H1 (cell line): ENCODE data around the gene SLC20A1. TPM values are rescaled to one million over a fixed set of nuclear protein-coding genes. Genes with fewer than 3 reads are reported as not detected.

Experiments
- CTCF ChIA-PET: fragments of 300-600 bp; sonication (Branson Sonifier 250); formaldehyde crosslinking; loops from one replicate; lab custom pipeline; 2021; ENCODE audit not compliant: partially characterized antibody; lab: Charles Lee
- POLR2A ChIA-PET: fragments of 300-600 bp; sonication (Branson Sonifier 250); formaldehyde crosslinking; loops from one replicate; lab custom pipeline; 2021; ENCODE audit warnings: inconsistent platforms; ENCODE audit not compliant: partially characterized antibody; lab: Charles Lee
- DNase-seq, 2 experiments: peaks; one replicate each; pipeline versions ENCODE4 v3.0.0 to v3.0.0-alpha.2; 2010 to 2022; ENCODE audit warnings: low spot score in 2 of 2, low read depth in 1 of 2, mixed read lengths in 1 of 2
- FAIRE-seq: peaks from 2 replicates; lab custom pipeline; 2011; peaks lifted over from hg19 to GRCh38; lab: Jason Lieb, UNC
- H2AFZ ChIP-seq: 2 replicates; pipeline ENCODE4 v1.8.1; 2012; ENCODE audit warnings: low read length, inconsistent platforms
- H2AK5ac ChIP-seq: 2 replicates; pipeline ENCODE4 v1.6.1; 2013; ENCODE audit warnings: low read depth, low read length
- H2BK120ac ChIP-seq: replicated peaks from 2 replicates; pipeline ENCODE3; 2013; ENCODE audit warnings: low read depth, low read length, inconsistent platforms
- H2BK12ac ChIP-seq: 2 replicates; pipeline ENCODE4 v1.6.1; 2013; ENCODE audit warnings: low read depth, low read length
- H2BK15ac ChIP-seq: 2 replicates; pipeline ENCODE4 v1.6.1; 2013; ENCODE audit warnings: low read length
- H2BK20ac ChIP-seq: 2 replicates; pipeline ENCODE4 v1.6.1; 2013; ENCODE audit warnings: low read length
- H2BK5ac ChIP-seq: 2 replicates; pipeline ENCODE4 v1.6.1; 2013; ENCODE audit warnings: low read depth, low read length
- H3K14ac ChIP-seq: 2 replicates; pipeline ENCODE4 v1.6.1; 2013; ENCODE audit warnings: inconsistent platforms; ENCODE audit not compliant: insufficient read length
- H3K18ac ChIP-seq: 2 replicates; pipeline ENCODE4 v1.6.1; 2013; ENCODE audit warnings: low read length; ENCODE audit errors: extremely low read depth
- H3K23ac ChIP-seq: 2 replicates; pipeline ENCODE4 v1.6.1; 2013; ENCODE audit warnings: inconsistent platforms; ENCODE audit not compliant: insufficient read length
- H3K23me2 ChIP-seq: 2 replicates; pipeline ENCODE4 v1.6.1; 2013; ENCODE audit warnings: low read depth, low read length
- H3K27ac ChIP-seq: 2 replicates; pipeline ENCODE4 v1.6.1; 2011; ENCODE audit warnings: low read depth, low read length, inconsistent platforms
- H3K27me3 ChIP-seq, 4 experiments: replicated peaks in 1 of 4; 1 replicate in 1 of 4; 2 replicates in 3 of 4; pipeline versions ENCODE4 v1.6.1 to v1.8.1; 2011 to 2013; ENCODE audit warnings: low read length in 3 of 4, mild to moderate bottlenecking in 3 of 4, inconsistent platforms in 2 of 4, mixed read lengths in 2 of 4, moderate library complexity in 1 of 4; ENCODE audit not compliant: control insufficient read depth in 3 of 4, insufficient read depth in 3 of 4; ENCODE audit errors: extremely low read depth in 1 of 4
- H3K36me3 ChIP-seq, 4 experiments: 2 replicates each; pipeline versions ENCODE4 v1.6.1 to v1.8.1; 2011 to 2013; ENCODE audit warnings: mild to moderate bottlenecking in 4 of 4, low read length in 3 of 4, moderate library complexity in 2 of 4, control low read depth in 1 of 4, inconsistent platforms in 1 of 4; ENCODE audit not compliant: insufficient read depth in 4 of 4, control insufficient read depth in 2 of 4
- H3K4ac ChIP-seq: replicated peaks from 2 replicates; pipeline ENCODE3; 2013; ENCODE audit warnings: low read length, low read depth, mixed read lengths, inconsistent platforms; ENCODE audit not compliant: insufficient read length
- H3K4me1 ChIP-seq, 4 experiments: replicated peaks in 1 of 4; 1 replicate in 1 of 4; 2 replicates in 3 of 4; pipeline versions ENCODE4 v1.6.1 to v1.8.1; 2011 to 2013; ENCODE audit warnings: low read length in 3 of 4, inconsistent platforms in 2 of 4, mixed read lengths in 1 of 4; ENCODE audit not compliant: insufficient read depth in 4 of 4, control insufficient read depth in 3 of 4
- H3K4me2 ChIP-seq, 2 experiments: 2 replicates each; pipeline versions ENCODE4 v1.6.1 to v1.8.1; 2011 to 2013; ENCODE audit warnings: low read depth in 2 of 2, low read length in 2 of 2, control low read depth in 1 of 2, inconsistent platforms in 1 of 2, mild to moderate bottlenecking in 1 of 2; ENCODE audit not compliant: insufficient read depth in 1 of 2
- H3K4me3 ChIP-seq, 4 experiments: fragments of 200-600, 300-600 bp in 1 of 4; sonication (generic), shearing (Covaris generic), sonication (Bioruptor Twin) in 1 of 4; 2 replicates each; pipeline versions ENCODE4 v1.5.1 to v1.8.1; 2011 to 2016; ENCODE audit warnings: low read length in 4 of 4, low read depth in 3 of 4, control low read depth in 2 of 4, inconsistent platforms in 2 of 4, mild to moderate bottlenecking in 2 of 4, mixed read lengths in 1 of 4, moderate library complexity in 1 of 4; ENCODE audit not compliant: insufficient read depth in 2 of 4; ENCODE audit errors: extremely low read depth in 1 of 4
- H3K56ac ChIP-seq: replicated peaks from 2 replicates; pipeline ENCODE3; 2013; ENCODE audit warnings: low read depth, mild to moderate bottlenecking, mixed read lengths, low read length, inconsistent platforms; ENCODE audit not compliant: insufficient read length
- H3K79me1 ChIP-seq: 2 replicates; pipeline ENCODE4 v1.6.1; 2013; ENCODE audit warnings: low read depth, low read length, control low read depth
- H3K79me2 ChIP-seq, 2 experiments: 2 replicates each; pipeline versions ENCODE4 v1.6.1 to v1.8.1; 2012 to 2013; ENCODE audit warnings: low read length in 2 of 2, mild to moderate bottlenecking in 2 of 2, inconsistent platforms in 1 of 2; ENCODE audit not compliant: insufficient read depth in 2 of 2, control insufficient read depth in 1 of 2
- H3K9ac ChIP-seq, 4 experiments: replicated peaks in 1 of 4; 1 replicate in 1 of 4; 2 replicates in 3 of 4; pipeline versions ENCODE4 v1.6.1 to v1.8.1; 2011 to 2013; ENCODE audit warnings: low read depth in 3 of 4, low read length in 3 of 4, control low read depth in 2 of 4, mild to moderate bottlenecking in 2 of 4, moderate library complexity in 2 of 4, inconsistent platforms in 1 of 4; ENCODE audit errors: extremely low read depth in 1 of 4
- H3K9me3 ChIP-seq, 2 experiments: 2 replicates each; pipeline versions ENCODE4 v1.6.1 to v1.8.1; 2012 to 2013; ENCODE audit warnings: mild to moderate bottlenecking in 2 of 2, moderate library complexity in 2 of 2, control low read depth in 1 of 2, inconsistent platforms in 1 of 2, low read depth in 1 of 2, low read length in 1 of 2, mixed read lengths in 1 of 2; ENCODE audit not compliant: insufficient read depth in 2 of 2
- H4K20me1 ChIP-seq, 2 experiments: replicated peaks in 1 of 2; 2 replicates each; pipeline versions ENCODE3 to v1.8.1; 2011 to 2013; ENCODE audit warnings: inconsistent platforms in 2 of 2, low read length in 2 of 2, mild to moderate bottlenecking in 1 of 2; ENCODE audit not compliant: insufficient read depth in 2 of 2, control insufficient read depth in 1 of 2
- H4K5ac ChIP-seq: 2 replicates; pipeline ENCODE4 v1.6.1; 2013; ENCODE audit warnings: low read length, low read depth, mixed read lengths, inconsistent platforms; ENCODE audit not compliant: insufficient read length
- H4K8ac ChIP-seq: 2 replicates; pipeline ENCODE4 v1.8.0; 2013; ENCODE audit warnings: mild to moderate bottlenecking, moderate library complexity, low read length, inconsistent platforms; ENCODE audit not compliant: insufficient read depth; ENCODE audit errors: extremely low read depth
- H4K91ac ChIP-seq: replicated peaks from 2 replicates; pipeline ENCODE3; 2013; ENCODE audit warnings: low read length, mixed read lengths, inconsistent platforms; ENCODE audit not compliant: insufficient read length
- CHD1 ChIP-seq: IDR thresholded peaks from 2 replicates; pipeline ENCODE4 v1.6.1; 2012; ENCODE audit warnings: low read depth, low read length, improper control_type of control experiment
- CREB1 ChIP-seq: IDR thresholded peaks from 2 replicates; pipeline ENCODE4 v1.6.1; 2012; ENCODE audit warnings: inconsistent platforms
- E2F6 ChIP-seq: IDR thresholded peaks from 2 replicates; pipeline ENCODE4 v1.6.1; 2012; ENCODE audit warnings: inconsistent platforms
- HDAC6 ChIP-seq: IDR thresholded peaks from one replicate; pipeline ENCODE4 v1.7.1; 2012; ENCODE audit warnings: low read depth, mild to moderate bottlenecking, inconsistent platforms, low read length, moderate library complexity
- RBBP5 ChIP-seq: IDR thresholded peaks from 2 replicates; pipeline ENCODE4 v1.7.1; 2012; ENCODE audit warnings: low read depth, mild to moderate bottlenecking, inconsistent platforms, low read length, moderate library complexity, borderline replicate concordance
- SIN3A ChIP-seq, 2 experiments: IDR thresholded peaks in 1 of 2; conservative IDR thresholded peaks in 1 of 2; 2 replicates each; pipeline ENCODE4 v1.6.1; 2011 to 2012; ENCODE audit warnings: low read length in 2 of 2, improper control_type of control experiment in 1 of 2, low read depth in 1 of 2, mild to moderate bottlenecking in 1 of 2
- SIRT6 ChIP-seq: IDR thresholded peaks from one replicate; pipeline ENCODE4 v1.7.1; 2012; ENCODE audit warnings: low read length, inconsistent platforms
- TBP ChIP-seq: IDR thresholded peaks from 2 replicates; pipeline ENCODE4 v1.6.1; 2011; ENCODE audit warnings: low read depth, low read length, improper control_type of control experiment
- ZNF274 ChIP-seq: IDR thresholded peaks from 2 replicates; pipeline ENCODE4 v1.7.0; 2012; ENCODE audit warnings: low read length, borderline replicate concordance; ENCODE audit errors: extremely low read depth
- WGBS, 2 experiments: shearing (Covaris generic) in 1 of 2; methylation state at CpG; one replicate each; pipeline versions ENCODE4 v1.1.6 to v1.1.7; 2013 to 2015; ENCODE audit warnings: low lambda C conversion rate in 2 of 2, mixed read lengths in 2 of 2, inconsistent platforms in 1 of 2, low coverage in 1 of 2, missing lambda C conversion rate in 1 of 2; ENCODE audit not compliant: insufficient replicate concordance in 2 of 2, insufficient coverage in 1 of 2, insufficient read length in 1 of 2; ENCODE audit errors: extremely low coverage in 1 of 2, missing lambda C conversion rate in 1 of 2; 5-methylcytosine and 5-hydroxymethylcytosine counted together
- polyA plus RNA-seq, 7 experiments: library from polyadenylated mRNA; depleted of rRNA in 3 of 7; stranded (reverse) in 5 of 7; unstranded in 2 of 7; fragments of >200 nt in 5 of 7; fragments of 200-250 nt in 2 of 7; gene quantifications; 1 replicate in 5 of 7; 2 replicates in 1 of 7; 4 replicates in 1 of 7; pipeline versions ENCODE4 v1.2.1 to v1.2.3, GENCODE V29; 2011 to 2013; ENCODE audit warnings: missing spikeins in 2 of 7, mixed read lengths in 2 of 7
- total RNA-seq: library from RNA; stranded (reverse); fragmentation: NEBNext Ultra II Directional; extraction: Animal tissue kit (Norgen Biotek cat#: 25700); gene quantifications from 2 replicates; pipeline ENCODE4 v1.2.1, GENCODE V29; 2021
- TF ChIP-seq, protein P1 (sequence below): IDR thresholded peaks from 2 replicates; pipeline ENCODE4 v1.6.1; 2012; ENCODE audit warnings: inconsistent platforms

SLC20A1 gene
- total and polyA plus RNA-seq, 2 of the 8 experiments (the other 6 are each of a cell fraction or from before 2014, with no cell fraction given), result 42.6 to 105 TPM

- no peaks in the 10 kb centered on the region for H3K36me3 ChIP-seq
- no peak overlapping the region for H3K14ac ChIP-seq
- H3K23ac ChIP-seq, result no peak overlapping the region
- H2AK5ac ChIP-seq, result no peak overlapping the region
- no peak for FAIRE-seq
- H3K4me3 ChIP-seq, result no peak overlapping the region
- H4K20me1 ChIP-seq, result no peaks in the 10 kb centered on the region
- H3K27me3 ChIP-seq, result 0 out of 7 replicates have a peak, but pooled peaks cover 0 to 3% (median 1%) of the 10 kb centered on the region in 4 experiments
- H2AFZ ChIP-seq, result no peak overlapping the region
- H3K56ac ChIP-seq, result no peak overlapping the region
- DNase-seq, result no peak
- H3K9me3 ChIP-seq, result no peaks in the 10 kb centered on the region
- H3K4me2 ChIP-seq, result no peak overlapping the region
- no peak overlapping the region for H4K8ac ChIP-seq
- no peak overlapping the region for H3K18ac ChIP-seq
- H2BK120ac ChIP-seq, result no peak overlapping the region
- TF ChIP-seq TBP, result no peak
- TF ChIP-seq E2F6, result no peak
- TF ChIP-seq HDAC6, result no peak
- TF ChIP-seq ZNF274, result no peak
- no peak for TF ChIP-seq SIRT6
- TF ChIP-seq CHD1, result no peak
- TF ChIP-seq, protein P1, sequence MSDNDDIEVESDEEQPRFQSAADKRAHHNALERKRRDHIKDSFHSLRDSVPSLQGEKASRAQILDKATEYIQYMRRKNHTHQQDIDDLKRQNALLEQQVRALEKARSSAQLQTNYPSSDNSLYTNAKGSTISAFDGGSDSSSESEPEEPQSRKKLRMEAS, result no peak
- no peak for TF ChIP-seq SIN3A (conservative IDR thresholded peaks at IDR 0.05 in 1 of 2, IDR thresholded peaks at IDR 0.05 in 1 of 2; ENCODE audit: low read depth in 1 of 2, low read length in 2 of 2)
- no peak for TF ChIP-seq RBBP5
- TF ChIP-seq CREB1, result no peak
- H3K27ac ChIP-seq, result no peak overlapping the region
- H2BK12ac ChIP-seq, result no peak overlapping the region
- H2BK15ac ChIP-seq, result no peak overlapping the region
- H3K4me1 ChIP-seq, result no peaks in the 10 kb centered on the region
- no peak overlapping the region for H3K4ac ChIP-seq
- no peak overlapping the region for H2BK20ac ChIP-seq
- 87% methylated on average over 8 of the region's 12 CpGs; no CpG with 5 or more reads in 1 of the 2 experiments for WGBS, 2 experiments
- H3K23me2 ChIP-seq, result no peaks in the 10 kb centered on the region
- no peak overlapping the region for H2BK5ac ChIP-seq
- H4K91ac ChIP-seq, result no peak overlapping the region
- CTCF ChIA-PET, result interaction anchor here (1.0 to 1.6 kb wide), 5 partner anchors 9 to 51 kb away, joined by 3 to 7 read pairs (median 5); no protein-coding TSS in a partner anchor
- H3K79me1 ChIP-seq, result no peaks in the 10 kb centered on the region
- no peaks in the 10 kb centered on the region for H3K79me2 ChIP-seq
- no peak overlapping the region for H3K9ac ChIP-seq
- POLR2A ChIA-PET, result interaction anchor here (1.7 kb wide), 1 partner anchor 9 kb away, joined by 6 read pairs; no protein-coding TSS in a partner anchor
- H4K5ac ChIP-seq, result no peak overlapping the region
Measured at GRCh38 chr2:112674229-112674628, 28.5 kb downstream of the SLC20A1 start.
